Measurements from ENCODE around the gene PLCB4.

- TF ChIP-seq, protein P1, sequence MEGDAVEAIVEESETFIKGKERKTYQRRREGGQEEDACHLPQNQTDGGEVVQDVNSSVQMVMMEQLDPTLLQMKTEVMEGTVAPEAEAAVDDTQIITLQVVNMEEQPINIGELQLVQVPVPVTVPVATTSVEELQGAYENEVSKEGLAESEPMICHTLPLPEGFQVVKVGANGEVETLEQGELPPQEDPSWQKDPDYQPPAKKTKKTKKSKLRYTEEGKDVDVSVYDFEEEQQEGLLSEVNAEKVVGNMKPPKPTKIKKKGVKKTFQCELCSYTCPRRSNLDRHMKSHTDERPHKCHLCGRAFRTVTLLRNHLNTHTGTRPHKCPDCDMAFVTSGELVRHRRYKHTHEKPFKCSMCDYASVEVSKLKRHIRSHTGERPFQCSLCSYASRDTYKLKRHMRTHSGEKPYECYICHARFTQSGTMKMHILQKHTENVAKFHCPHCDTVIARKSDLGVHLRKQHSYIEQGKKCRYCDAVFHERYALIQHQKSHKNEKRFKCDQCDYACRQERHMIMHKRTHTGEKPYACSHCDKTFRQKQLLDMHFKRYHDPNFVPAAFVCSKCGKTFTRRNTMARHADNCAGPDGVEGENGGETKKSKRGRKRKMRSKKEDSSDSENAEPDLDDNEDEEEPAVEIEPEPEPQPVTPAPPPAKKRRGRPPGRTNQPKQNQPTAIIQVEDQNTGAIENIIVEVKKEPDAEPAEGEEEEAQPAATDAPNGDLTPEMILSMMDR (optimal IDR thresholded peaks at IDR 0.05 in 1 of 3, IDR thresholded peaks at IDR 0.05 in 1 of 3, conservative IDR thresholded peaks at IDR 0.05 in 1 of 3; ENCODE audit: extremely low read depth in 1 of 3, insufficient read depth in 2 of 3, low read length in 3 of 3) = no peak
- no peak for TF ChIP-seq EZH2 (IDR thresholded peaks at IDR 0.05; ENCODE audit: low read length)
Observed at GRCh38 chr20:9143926-9144325, 75.0 kb downstream of the PLCB4 start.
